H1 (cell line): ENCODE results near the gene FSTL4. TPM values are rescaled to one million over a fixed set of nuclear protein-coding genes. Genes with fewer than 3 reads are reported as not detected.

ENCODE experiments used
- SIRT6 ChIP-seq: IDR thresholded peaks from one replicate; pipeline ENCODE4 v1.7.1; 2012; ENCODE audit warnings: low read length, inconsistent platforms
- TEAD4 ChIP-seq: IDR thresholded peaks from 2 replicates; pipeline ENCODE4 v1.6.1; 2012; ENCODE audit warnings: low read depth, low read length, inconsistent platforms, mixed read lengths
- polyA plus RNA-seq, 7 experiments: library from polyadenylated mRNA; depleted of rRNA in 3 of 7; stranded (reverse) in 5 of 7; unstranded in 2 of 7; fragments of >200 nt in 5 of 7; fragments of 200-250 nt in 2 of 7; gene quantifications; 1 replicate in 5 of 7; 2 replicates in 1 of 7; 4 replicates in 1 of 7; pipeline versions ENCODE4 v1.2.1 to v1.2.3, GENCODE V29; 2011 to 2013; ENCODE audit warnings: missing spikeins in 2 of 7, mixed read lengths in 2 of 7
- total RNA-seq: library from RNA; stranded (reverse); fragmentation: NEBNext Ultra II Directional; extraction: Animal tissue kit (Norgen Biotek cat#: 25700); gene quantifications from 2 replicates; pipeline ENCODE4 v1.2.1, GENCODE V29; 2021
- TF ChIP-seq, protein P1 (sequence below): IDR thresholded peaks from 2 replicates; pipeline ENCODE4 v1.6.1; 2012; ENCODE audit warnings: inconsistent platforms

The FSTL4 gene
- total and polyA plus RNA-seq, 2 of the 8 experiments (the other 6 are each of a cell fraction or from before 2014, with no cell fraction given), result 3.1 to 4.1 TPM

- TF ChIP-seq, protein P1, sequence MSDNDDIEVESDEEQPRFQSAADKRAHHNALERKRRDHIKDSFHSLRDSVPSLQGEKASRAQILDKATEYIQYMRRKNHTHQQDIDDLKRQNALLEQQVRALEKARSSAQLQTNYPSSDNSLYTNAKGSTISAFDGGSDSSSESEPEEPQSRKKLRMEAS, result no peak
- no peak for TF ChIP-seq SIRT6
- no peak for TF ChIP-seq TEAD4
Measured at GRCh38 chr5:133266527-133266878, 345.8 kb downstream of the FSTL4 start (continued).
